HEK293 (cell line): Measurements from ENCODE around the gene MGST3.

Experiments
- FEZF1 ChIP-seq: fragments of 450-650 bp; formaldehyde crosslinking; IDR thresholded peaks from 2 replicates; pipeline ENCODE4 v1.5.1; 2016; ENCODE audit warnings: missing biosample characterization, missing genetic modification characterization
- REPIN1 ChIP-seq: fragments of 450-650 bp; formaldehyde crosslinking; IDR thresholded peaks from 2 replicates; pipeline ENCODE4 v1.5.1; 2017; ENCODE audit warnings: missing biosample characterization, missing genetic modification characterization, low read depth
- SCRT2 ChIP-seq: fragments of 450-650 bp; formaldehyde crosslinking; IDR thresholded peaks from 2 replicates; pipeline ENCODE4 v1.5.1; 2016; ENCODE audit warnings: missing biosample characterization, missing genetic modification characterization
- SP7 ChIP-seq: fragments of 450-650 bp; formaldehyde crosslinking; IDR thresholded peaks from 2 replicates; pipeline ENCODE4 v1.5.1; 2016; ENCODE audit warnings: missing biosample characterization, missing genetic modification characterization
- ZBTB17 ChIP-seq: fragments of 450-650 bp; formaldehyde crosslinking; IDR thresholded peaks from 2 replicates; pipeline ENCODE4 v1.5.1; 2016; ENCODE audit warnings: missing biosample characterization, missing genetic modification characterization
- ZBTB48 ChIP-seq: fragments of 450-650 bp; formaldehyde crosslinking; IDR thresholded peaks from 2 replicates; pipeline ENCODE4 v1.5.1; 2016; ENCODE audit warnings: missing biosample characterization, missing genetic modification characterization
- ZFP41 ChIP-seq: fragments of 450-650 bp; formaldehyde crosslinking; IDR thresholded peaks from 2 replicates; pipeline ENCODE4 v1.5.1; 2016; ENCODE audit warnings: missing biosample characterization, missing genetic modification characterization, borderline replicate concordance
- ZNF121 ChIP-seq: fragments of 450-650 bp; formaldehyde crosslinking; IDR thresholded peaks from 2 replicates; pipeline ENCODE4 v1.5.1; 2016; ENCODE audit warnings: missing biosample characterization, missing genetic modification characterization
- ZNF174 ChIP-seq: fragments of 450-650 bp; formaldehyde crosslinking; IDR thresholded peaks from 2 replicates; pipeline ENCODE4 v1.5.0; 2017; ENCODE audit warnings: missing biosample characterization, mild to moderate bottlenecking, missing genetic modification characterization
- ZNF24 ChIP-seq: fragments of 450-650 bp; formaldehyde crosslinking; IDR thresholded peaks from 2 replicates; pipeline ENCODE4 v1.5.1; 2016; ENCODE audit warnings: missing biosample characterization, missing genetic modification characterization
- ZNF324 ChIP-seq: fragments of 450-650 bp; formaldehyde crosslinking; IDR thresholded peaks from 2 replicates; pipeline ENCODE4 v1.5.1; 2016; ENCODE audit warnings: missing biosample characterization, missing genetic modification characterization
- ZNF48 ChIP-seq: fragments of 450-650 bp; formaldehyde crosslinking; IDR thresholded peaks from 2 replicates; pipeline ENCODE4 v1.5.1; 2016; ENCODE audit warnings: missing biosample characterization, missing genetic modification characterization
- ZNF501 ChIP-seq: fragments of 450-650 bp; formaldehyde crosslinking; IDR thresholded peaks from 2 replicates; pipeline ENCODE4 v1.5.1; 2016; ENCODE audit warnings: missing biosample characterization, missing genetic modification characterization
- ZNF510 ChIP-seq: fragments of 450-650 bp; formaldehyde crosslinking; IDR thresholded peaks from 2 replicates; pipeline ENCODE4 v1.5.1; 2018; ENCODE audit warnings: mild to moderate bottlenecking, missing genetic modification characterization, missing biosample characterization; ENCODE audit not compliant: insufficient replicate concordance
- ZNF514 ChIP-seq: fragments of 450-650 bp; formaldehyde crosslinking; IDR thresholded peaks from 2 replicates; pipeline ENCODE4 v1.5.1; 2016; ENCODE audit warnings: missing biosample characterization, missing genetic modification characterization
- ZNF558 ChIP-seq: fragments of 450-650 bp; formaldehyde crosslinking; IDR thresholded peaks from 2 replicates; pipeline ENCODE4 v1.5.1; 2016; ENCODE audit warnings: missing biosample characterization, missing genetic modification characterization
- ZNF623 ChIP-seq: fragments of 450-650 bp; formaldehyde crosslinking; IDR thresholded peaks from 2 replicates; pipeline ENCODE4 v1.5.1; 2016; ENCODE audit warnings: missing biosample characterization, missing genetic modification characterization
- ZNF626 ChIP-seq: fragments of 450-650 bp; sonication (Bioruptor Pico); formaldehyde crosslinking; IDR thresholded peaks from 2 replicates; pipeline ENCODE4 v1.5.1; 2018; ENCODE audit warnings: missing biosample characterization, missing genetic modification characterization, inconsistent platforms
- ZNF747 ChIP-seq: fragments of 450-650 bp; formaldehyde crosslinking; IDR thresholded peaks from 2 replicates; pipeline ENCODE4 v1.5.1; 2016; ENCODE audit warnings: missing biosample characterization, missing genetic modification characterization
- ZNF843 ChIP-seq: fragments of 450-650 bp; formaldehyde crosslinking; IDR thresholded peaks from 2 replicates; pipeline ENCODE4 v1.5.1; 2016; ENCODE audit warnings: missing biosample characterization, missing genetic modification characterization
- ZSCAN30 ChIP-seq: fragments of 450-650 bp; IDR thresholded peaks from 2 replicates; pipeline ENCODE4 v1.5.1; 2018; ENCODE audit warnings: missing biosample characterization, mild to moderate bottlenecking, missing genetic modification characterization, moderate library complexity
- TF ChIP-seq, protein P1 (sequence below): fragments of 450-650 bp; formaldehyde crosslinking; IDR thresholded peaks from 2 replicates; pipeline ENCODE4 v1.5.1; 2016; ENCODE audit warnings: missing biosample characterization, missing genetic modification characterization
- TF ChIP-seq, protein P2 (sequence below): fragments of 450-650 bp; formaldehyde crosslinking; IDR thresholded peaks from 2 replicates; pipeline ENCODE4 v1.5.1; 2016; ENCODE audit warnings: missing biosample characterization, missing genetic modification characterization
- TF ChIP-seq, protein P3 (sequence below): fragments of 450-650 bp; formaldehyde crosslinking; IDR thresholded peaks from 2 replicates; pipeline ENCODE4 v1.5.1; 2016; ENCODE audit warnings: missing biosample characterization, missing genetic modification characterization
- TF ChIP-seq, protein P4 (sequence below): fragments of 450-650 bp; formaldehyde crosslinking; conservative IDR thresholded peaks from 2 replicates; pipeline ENCODE4 v1.5.1; 2016; ENCODE audit warnings: low read depth, missing biosample characterization, missing genetic modification characterization
- TF ChIP-seq, protein P5 (sequence below): fragments of 450-650 bp; formaldehyde crosslinking; IDR thresholded peaks from 2 replicates; pipeline ENCODE4 v1.5.1; 2016; ENCODE audit warnings: missing biosample characterization, missing genetic modification characterization
- TF ChIP-seq, protein P6 (sequence below): fragments of 450-650 bp; formaldehyde crosslinking; IDR thresholded peaks from 2 replicates; pipeline ENCODE4 v1.5.1; 2016; ENCODE audit warnings: missing biosample characterization, missing genetic modification characterization

Gene MGST3

DNA sequence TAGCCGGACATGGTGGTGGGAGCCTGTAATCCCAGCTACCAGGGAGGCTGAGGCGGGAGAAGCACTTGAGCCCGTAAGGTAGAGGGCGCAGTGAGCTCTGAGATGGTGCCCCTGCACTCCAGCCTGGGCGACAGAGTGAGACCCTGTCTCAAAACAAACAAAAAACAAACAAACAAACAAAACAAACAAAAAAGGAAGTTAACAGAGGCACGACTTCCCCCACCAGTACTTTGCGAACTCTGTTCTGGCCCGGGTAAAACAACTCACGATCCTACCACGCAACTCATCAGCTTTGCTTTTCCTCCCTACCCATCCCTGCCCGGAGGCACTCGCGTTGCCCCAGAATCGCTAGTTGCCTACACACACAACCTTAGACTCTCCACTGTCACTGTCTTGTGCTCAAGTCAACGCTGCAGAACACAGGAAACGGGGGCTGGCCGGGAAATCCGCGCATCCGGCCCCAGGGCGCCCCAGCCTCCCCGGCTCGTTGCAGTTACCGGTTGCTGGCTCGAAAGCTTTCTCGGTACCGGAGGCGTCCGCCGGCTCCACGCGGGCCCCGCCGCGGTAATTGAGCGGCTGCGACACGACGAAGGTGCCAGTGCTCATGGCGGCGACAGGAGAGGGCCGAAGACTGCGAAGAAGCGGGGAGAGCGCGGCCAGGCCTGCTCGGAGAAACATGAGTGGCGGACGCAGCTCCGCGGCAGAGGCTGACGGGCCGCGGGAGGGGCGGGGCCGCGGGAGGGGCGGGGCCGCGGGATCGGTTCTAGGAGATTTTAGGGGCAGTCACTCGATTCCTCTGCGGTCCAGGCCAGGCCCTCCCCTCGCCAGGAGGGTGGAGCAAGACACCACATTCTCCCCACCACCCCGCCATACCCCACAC lies 67.1 kb downstream of the MGST3 start, which contains the start of gene ALDH9A1 (continued):
- TF ChIP-seq SCRT2 (tag by site-specific recombination) (peak; percentile 66; the same call in 1 of the 2 replicates), REPIN1 (tag by site-specific recombination) (peak; percentile 63; the same call in 1 of the 2 replicates), ZNF626 (tag by site-specific recombination) (no peak), SP7 (peak; percentile 71), ZNF501 (tag by site-specific recombination) (peak; percentile 95), ZNF324 (tag by site-specific recombination) (peak; percentile 93), ZNF510 (no peak), ZSCAN30 (tag by site-specific recombination) (peak; percentile 24; the same call in 1 of the 2 replicates), ZNF174 (tag by site-specific recombination) (no peak), ZNF747 (tag by site-specific recombination) (no peak), ZBTB48 (tag by site-specific recombination) (peak; percentile 41; the same call in 1 of the 2 replicates), ZFP41 (no peak), ZNF514 (tag by site-specific recombination) (no peak), ZBTB17 (tag by site-specific recombination) (peak; percentile 94), ZNF558 (tag by site-specific recombination) (0 out of 2 replicates have a peak, but pooled peaks have one; percentile 35), FEZF1 (tag by site-specific recombination) (no peak), ZNF121 (tag by site-specific recombination) (peak; percentile 94), ZNF623 (no peak; the same call in 1 of the 2 replicates), ZNF48 (tag by site-specific recombination) (no peak), ZNF843 (peak; percentile 54; the same call in 1 of the 2 replicates), ZNF24 (tag by site-specific recombination) (peak; percentile 32; the same call in 1 of the 2 replicates)
- TF ChIP-seq, protein P1, sequence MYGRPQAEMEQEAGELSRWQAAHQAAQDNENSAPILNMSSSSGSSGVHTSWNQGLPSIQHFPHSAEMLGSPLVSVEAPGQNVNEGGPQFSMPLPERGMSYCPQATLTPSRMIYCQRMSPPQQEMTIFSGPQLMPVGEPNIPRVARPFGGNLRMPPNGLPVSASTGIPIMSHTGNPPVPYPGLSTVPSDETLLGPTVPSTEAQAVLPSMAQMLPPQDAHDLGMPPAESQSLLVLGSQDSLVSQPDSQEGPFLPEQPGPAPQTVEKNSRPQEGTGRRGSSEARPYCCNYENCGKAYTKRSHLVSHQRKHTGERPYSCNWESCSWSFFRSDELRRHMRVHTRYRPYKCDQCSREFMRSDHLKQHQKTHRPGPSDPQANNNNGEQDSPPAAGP (tag by site-specific recombination) = peak; percentile 30; the same call in 1 of the 2 replicates
- TF ChIP-seq, protein P2, sequence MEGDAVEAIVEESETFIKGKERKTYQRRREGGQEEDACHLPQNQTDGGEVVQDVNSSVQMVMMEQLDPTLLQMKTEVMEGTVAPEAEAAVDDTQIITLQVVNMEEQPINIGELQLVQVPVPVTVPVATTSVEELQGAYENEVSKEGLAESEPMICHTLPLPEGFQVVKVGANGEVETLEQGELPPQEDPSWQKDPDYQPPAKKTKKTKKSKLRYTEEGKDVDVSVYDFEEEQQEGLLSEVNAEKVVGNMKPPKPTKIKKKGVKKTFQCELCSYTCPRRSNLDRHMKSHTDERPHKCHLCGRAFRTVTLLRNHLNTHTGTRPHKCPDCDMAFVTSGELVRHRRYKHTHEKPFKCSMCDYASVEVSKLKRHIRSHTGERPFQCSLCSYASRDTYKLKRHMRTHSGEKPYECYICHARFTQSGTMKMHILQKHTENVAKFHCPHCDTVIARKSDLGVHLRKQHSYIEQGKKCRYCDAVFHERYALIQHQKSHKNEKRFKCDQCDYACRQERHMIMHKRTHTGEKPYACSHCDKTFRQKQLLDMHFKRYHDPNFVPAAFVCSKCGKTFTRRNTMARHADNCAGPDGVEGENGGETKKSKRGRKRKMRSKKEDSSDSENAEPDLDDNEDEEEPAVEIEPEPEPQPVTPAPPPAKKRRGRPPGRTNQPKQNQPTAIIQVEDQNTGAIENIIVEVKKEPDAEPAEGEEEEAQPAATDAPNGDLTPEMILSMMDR (tag by site-specific recombination) = peak; percentile 89
- TF ChIP-seq, protein P3, sequence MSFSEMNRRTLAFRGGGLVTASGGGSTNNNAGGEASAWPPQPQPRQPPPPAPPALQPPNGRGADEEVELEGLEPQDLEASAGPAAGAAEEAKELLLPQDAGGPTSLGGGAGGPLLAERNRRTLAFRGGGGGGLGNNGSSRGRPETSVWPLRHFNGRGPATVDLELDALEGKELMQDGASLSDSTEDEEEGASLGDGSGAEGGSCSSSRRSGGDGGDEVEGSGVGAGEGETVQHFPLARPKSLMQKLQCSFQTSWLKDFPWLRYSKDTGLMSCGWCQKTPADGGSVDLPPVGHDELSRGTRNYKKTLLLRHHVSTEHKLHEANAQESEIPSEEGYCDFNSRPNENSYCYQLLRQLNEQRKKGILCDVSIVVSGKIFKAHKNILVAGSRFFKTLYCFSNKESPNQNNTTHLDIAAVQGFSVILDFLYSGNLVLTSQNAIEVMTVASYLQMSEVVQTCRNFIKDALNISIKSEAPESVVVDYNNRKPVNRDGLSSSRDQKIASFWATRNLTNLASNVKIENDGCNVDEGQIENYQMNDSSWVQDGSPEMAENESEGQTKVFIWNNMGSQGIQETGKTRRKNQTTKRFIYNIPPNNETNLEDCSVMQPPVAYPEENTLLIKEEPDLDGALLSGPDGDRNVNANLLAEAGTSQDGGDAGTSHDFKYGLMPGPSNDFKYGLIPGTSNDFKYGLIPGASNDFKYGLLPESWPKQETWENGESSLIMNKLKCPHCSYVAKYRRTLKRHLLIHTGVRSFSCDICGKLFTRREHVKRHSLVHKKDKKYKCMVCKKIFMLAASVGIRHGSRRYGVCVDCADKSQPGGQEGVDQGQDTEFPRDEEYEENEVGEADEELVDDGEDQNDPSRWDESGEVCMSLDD = peak; percentile 67; the same call in 1 of the 2 replicates
- TF ChIP-seq, protein P4, sequence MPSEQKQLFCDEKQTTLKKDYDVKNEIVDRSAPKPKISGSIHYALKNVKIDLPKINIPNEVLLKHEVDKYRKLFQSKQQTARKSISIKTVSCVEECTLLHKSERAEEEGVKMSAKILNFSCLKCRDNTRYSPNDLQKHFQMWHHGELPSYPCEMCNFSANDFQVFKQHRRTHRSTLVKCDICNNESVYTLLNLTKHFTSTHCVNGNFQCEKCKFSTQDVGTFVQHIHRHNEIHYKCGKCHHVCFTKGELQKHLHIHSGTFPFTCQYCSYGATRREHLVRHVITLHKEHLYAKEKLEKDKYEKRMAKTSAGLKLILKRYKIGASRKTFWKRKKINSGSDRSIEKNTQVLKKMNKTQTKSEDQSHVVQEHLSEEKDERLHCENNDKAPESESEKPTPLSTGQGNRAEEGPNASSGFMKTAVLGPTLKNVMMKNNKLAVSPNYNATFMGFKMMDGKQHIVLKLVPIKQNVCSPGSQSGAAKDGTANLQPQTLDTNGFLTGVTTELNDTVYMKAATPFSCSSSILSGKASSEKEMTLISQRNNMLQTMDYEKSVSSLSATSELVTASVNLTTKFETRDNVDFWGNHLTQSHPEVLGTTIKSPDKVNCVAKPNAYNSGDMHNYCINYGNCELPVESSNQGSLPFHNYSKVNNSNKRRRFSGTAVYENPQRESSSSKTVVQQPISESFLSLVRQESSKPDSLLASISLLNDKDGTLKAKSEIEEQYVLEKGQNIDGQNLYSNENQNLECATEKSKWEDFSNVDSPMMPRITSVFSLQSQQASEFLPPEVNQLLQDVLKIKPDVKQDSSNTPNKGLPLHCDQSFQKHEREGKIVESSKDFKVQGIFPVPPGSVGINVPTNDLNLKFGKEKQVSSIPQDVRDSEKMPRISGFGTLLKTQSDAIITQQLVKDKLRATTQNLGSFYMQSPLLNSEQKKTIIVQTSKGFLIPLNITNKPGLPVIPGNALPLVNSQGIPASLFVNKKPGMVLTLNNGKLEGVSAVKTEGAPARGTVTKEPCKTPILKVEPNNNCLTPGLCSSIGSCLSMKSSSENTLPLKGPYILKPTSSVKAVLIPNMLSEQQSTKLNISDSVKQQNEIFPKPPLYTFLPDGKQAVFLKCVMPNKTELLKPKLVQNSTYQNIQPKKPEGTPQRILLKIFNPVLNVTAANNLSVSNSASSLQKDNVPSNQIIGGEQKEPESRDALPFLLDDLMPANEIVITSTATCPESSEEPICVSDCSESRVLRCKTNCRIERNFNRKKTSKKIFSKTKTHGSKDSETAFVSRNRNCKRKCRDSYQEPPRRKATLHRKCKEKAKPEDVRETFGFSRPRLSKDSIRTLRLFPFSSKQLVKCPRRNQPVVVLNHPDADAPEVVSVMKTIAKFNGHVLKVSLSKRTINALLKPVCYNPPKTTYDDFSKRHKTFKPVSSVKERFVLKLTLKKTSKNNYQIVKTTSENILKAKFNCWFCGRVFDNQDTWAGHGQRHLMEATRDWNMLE (tag by site-specific recombination) = peak; percentile 42; the same call in 1 of the 2 replicates
- TF ChIP-seq, protein P5, sequence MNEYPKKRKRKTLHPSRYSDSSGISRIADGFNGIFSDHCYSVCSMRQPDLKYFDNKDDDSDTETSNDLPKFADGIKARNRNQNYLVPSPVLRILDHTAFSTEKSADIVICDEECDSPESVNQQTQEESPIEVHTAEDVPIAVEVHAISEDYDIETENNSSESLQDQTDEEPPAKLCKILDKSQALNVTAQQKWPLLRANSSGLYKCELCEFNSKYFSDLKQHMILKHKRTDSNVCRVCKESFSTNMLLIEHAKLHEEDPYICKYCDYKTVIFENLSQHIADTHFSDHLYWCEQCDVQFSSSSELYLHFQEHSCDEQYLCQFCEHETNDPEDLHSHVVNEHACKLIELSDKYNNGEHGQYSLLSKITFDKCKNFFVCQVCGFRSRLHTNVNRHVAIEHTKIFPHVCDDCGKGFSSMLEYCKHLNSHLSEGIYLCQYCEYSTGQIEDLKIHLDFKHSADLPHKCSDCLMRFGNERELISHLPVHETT (tag by site-specific recombination) = no peak; the same call in none of the 2 replicates
- TF ChIP-seq, protein P6, sequence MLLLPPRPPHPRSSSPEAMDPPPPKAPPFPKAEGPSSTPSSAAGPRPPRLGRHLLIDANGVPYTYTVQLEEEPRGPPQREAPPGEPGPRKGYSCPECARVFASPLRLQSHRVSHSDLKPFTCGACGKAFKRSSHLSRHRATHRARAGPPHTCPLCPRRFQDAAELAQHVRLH (tag by site-specific recombination) = peak; percentile 91
